ENCODE data around the gene ROCK1.

DNA sequence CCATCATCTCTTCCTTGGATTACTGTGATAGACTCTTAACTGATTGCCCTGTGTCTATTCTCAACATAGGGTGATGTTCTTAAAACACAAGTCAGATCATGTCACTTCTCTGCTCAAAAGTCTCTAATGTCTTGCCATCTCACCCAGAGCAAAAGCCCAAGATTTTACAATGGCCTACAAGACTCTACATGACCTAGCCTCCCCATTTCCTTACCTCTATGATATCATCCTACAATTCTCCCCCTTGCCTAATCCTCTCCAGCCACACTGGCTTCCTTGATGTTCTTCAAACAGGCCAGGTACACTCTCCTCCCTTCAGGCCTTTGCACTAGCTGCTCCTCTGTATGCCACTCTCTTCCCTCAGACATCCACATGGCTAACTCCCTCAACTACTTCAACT is 55.1 kb downstream of the ROCK1 start:
- TF ChIP-seq, protein P1, sequence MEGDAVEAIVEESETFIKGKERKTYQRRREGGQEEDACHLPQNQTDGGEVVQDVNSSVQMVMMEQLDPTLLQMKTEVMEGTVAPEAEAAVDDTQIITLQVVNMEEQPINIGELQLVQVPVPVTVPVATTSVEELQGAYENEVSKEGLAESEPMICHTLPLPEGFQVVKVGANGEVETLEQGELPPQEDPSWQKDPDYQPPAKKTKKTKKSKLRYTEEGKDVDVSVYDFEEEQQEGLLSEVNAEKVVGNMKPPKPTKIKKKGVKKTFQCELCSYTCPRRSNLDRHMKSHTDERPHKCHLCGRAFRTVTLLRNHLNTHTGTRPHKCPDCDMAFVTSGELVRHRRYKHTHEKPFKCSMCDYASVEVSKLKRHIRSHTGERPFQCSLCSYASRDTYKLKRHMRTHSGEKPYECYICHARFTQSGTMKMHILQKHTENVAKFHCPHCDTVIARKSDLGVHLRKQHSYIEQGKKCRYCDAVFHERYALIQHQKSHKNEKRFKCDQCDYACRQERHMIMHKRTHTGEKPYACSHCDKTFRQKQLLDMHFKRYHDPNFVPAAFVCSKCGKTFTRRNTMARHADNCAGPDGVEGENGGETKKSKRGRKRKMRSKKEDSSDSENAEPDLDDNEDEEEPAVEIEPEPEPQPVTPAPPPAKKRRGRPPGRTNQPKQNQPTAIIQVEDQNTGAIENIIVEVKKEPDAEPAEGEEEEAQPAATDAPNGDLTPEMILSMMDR (IDR thresholded peaks at IDR 0.05), result no peak
- no peak for TF ChIP-seq POLR2A (IDR thresholded peaks at IDR 0.05)
